ENCODE data around the gene RASL11A.
"Not testable (repeated sequence)": the region's sequence is repeated elsewhere in the genome, so short reads cannot be mapped to it uniquely, and the experiment has no call there.

The RASL11A gene

DNA sequence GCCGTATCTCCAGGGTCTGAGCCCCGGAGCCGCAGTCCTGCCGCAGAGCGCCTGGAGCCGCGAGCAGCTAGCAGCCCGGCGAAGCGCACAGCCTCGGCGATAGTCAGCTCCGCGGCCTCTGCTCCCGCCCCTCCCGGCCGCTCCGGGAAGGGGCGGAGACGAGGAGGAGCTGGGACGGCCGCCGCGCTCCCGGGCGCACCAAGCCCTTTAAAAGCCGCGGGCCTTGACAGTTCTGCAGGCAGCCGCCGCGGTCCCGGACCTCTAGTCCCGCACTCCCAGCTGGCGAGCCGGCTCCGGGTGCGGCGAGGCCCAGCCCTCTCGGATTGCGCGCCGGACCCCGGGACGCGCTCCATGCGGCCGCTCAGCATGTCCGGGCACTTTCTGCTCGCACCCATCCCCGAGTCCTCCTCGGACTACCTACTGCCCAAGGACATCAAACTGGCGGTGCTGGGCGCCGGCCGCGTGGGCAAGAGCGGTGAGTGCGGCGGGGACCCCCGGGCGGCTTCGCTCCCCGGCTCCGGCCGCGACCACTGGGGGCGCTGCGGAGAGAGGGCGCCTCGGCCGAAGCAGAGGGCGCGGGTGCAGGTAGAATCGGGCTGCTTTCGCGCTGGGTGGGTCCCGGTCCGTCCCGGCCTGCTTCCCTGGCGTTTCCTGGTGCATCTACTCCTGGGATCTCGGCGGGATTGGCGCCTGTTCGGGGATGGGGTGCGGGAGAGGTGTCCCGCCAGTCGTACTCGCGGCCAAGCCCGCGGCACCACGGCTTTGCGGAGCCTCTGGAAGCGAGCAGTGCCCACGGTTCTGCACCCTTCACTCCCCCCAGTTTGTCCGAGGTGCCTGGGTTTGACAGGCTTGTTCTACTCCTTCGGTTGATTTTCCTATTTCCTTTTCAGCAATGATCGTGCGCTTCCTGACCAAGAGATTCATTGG, at the start of gene RASL11A:
Gene RASL11A (plus strand): TSS at position 237 of the 927 bp plus-strand sequence. CDS start 115 bp downstream, at position 352.
- peak; percentile 82 for DNase-seq (ENCODE audit: low read depth)
- TF ChIP-seq, protein P1, sequence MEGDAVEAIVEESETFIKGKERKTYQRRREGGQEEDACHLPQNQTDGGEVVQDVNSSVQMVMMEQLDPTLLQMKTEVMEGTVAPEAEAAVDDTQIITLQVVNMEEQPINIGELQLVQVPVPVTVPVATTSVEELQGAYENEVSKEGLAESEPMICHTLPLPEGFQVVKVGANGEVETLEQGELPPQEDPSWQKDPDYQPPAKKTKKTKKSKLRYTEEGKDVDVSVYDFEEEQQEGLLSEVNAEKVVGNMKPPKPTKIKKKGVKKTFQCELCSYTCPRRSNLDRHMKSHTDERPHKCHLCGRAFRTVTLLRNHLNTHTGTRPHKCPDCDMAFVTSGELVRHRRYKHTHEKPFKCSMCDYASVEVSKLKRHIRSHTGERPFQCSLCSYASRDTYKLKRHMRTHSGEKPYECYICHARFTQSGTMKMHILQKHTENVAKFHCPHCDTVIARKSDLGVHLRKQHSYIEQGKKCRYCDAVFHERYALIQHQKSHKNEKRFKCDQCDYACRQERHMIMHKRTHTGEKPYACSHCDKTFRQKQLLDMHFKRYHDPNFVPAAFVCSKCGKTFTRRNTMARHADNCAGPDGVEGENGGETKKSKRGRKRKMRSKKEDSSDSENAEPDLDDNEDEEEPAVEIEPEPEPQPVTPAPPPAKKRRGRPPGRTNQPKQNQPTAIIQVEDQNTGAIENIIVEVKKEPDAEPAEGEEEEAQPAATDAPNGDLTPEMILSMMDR (conservative IDR thresholded peaks at IDR 0.05; ENCODE audit: low read length): peak; percentile 45
- H3K4me3 ChIP-seq (ENCODE audit: low read length): peak within 1 kb of the TSS; percentile 73

DNA sequence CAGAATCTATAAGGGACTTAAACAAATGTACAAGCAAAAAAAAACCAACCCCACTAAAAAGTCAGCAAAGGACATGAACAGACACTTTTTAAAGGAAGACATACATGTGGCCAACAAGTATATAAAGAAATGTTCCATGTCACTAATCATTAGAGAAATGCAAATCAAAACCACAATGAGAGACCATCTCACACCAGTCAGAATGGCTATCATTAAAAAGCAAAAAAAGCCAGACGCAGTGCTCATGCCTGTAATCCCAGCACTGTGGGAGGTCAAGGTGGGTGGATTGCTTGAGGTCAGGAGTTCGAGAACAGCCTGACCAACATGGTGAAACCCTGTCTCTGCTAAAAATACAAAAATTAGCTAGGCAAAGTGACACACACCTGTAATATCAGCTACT, 48.5 kb upstream of the RASL11A start:
- H3K4me3 ChIP-seq (ENCODE audit: low read length); DNase-seq (ENCODE audit: low read depth): not testable (repeated sequence)

DNA sequence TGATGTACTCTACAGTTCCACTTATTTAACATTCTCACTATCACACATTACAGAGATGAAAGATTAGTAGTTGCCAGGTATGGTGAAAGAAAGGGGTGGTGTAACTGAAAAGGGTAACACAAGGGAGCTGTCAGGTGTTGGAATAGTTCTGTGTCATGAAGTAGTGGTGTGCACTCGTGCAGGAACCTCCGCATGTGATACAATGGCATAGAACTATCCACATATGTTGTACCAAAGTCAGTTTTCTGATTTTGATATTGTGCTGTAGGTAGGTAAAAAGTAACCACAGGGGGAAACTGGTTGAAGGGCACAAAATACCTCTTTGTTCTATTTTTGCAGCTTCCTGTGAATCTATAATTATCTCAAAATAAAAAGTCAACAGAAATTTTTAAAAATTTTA, 43.6 kb upstream of the RASL11A start:
- TF ChIP-seq, protein P1 (conservative IDR thresholded peaks at IDR 0.05; ENCODE audit: low read length): no peak
- DNase-seq (ENCODE audit: low read depth): no peak
- no peak overlapping the region for H3K4me3 ChIP-seq (ENCODE audit: low read length)

DNA sequence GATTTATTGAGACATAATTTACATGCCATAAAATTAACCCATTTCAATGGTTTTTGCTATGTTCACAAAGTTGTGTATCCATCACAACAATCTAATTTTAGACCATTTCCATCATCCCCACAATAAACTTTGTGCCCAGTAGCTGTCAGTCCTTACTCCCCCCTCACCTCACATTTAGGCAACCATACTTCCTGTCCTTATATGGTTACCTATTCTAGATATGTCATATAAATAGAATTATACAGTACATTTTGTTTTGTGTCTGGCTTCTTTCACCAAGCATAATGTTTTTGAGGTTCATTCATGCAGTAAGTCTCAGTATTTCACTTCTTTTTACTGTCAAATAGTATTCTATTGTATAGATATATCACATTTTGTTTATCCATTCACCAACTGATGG, 42.5 kb upstream of the RASL11A start:
- TF ChIP-seq, protein P1 (conservative IDR thresholded peaks at IDR 0.05; ENCODE audit: low read length): no peak
- no peak for DNase-seq (ENCODE audit: low read depth)

GRCh38 chr13:27229642-27230041, 41.0 kb upstream of the RASL11A start:
- no peak overlapping the region for H3K4me3 ChIP-seq (ENCODE audit: low read length)
- TF ChIP-seq, protein P1 (conservative IDR thresholded peaks at IDR 0.05; ENCODE audit: low read length): no peak
- DNase-seq (ENCODE audit: low read depth): no peak

More for the DNA sequence above, 42.5 kb upstream of the RASL11A start:
- no peak overlapping the region for H3K4me3 ChIP-seq (ENCODE audit: low read length)

GRCh38 chr13:27233964-27234363, 36.7 kb upstream of the RASL11A start:
- TF ChIP-seq, protein P1 (conservative IDR thresholded peaks at IDR 0.05; ENCODE audit: low read length): no peak
- no peak overlapping the region for H3K4me3 ChIP-seq (ENCODE audit: low read length)
- DNase-seq (ENCODE audit: low read depth): no peak

DNA sequence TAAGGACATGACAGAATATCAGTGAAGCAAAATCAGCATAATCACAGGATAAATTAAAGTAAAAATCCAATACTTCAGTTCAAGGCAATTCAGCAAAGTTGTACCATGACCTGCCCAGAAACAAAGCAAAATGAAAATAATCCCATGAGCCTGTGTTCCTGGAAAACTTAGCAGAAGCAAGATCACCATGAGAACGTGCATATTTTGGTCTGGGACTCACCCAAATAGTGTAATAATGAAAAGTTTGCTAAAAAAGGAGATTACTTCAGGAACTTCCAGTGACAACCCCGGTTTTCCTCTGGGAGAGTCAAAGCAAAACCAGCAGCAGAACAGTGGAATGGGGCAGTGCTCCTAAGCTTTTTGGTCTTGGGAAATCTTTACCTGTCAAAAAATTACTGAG, 34.2 kb upstream of the RASL11A start:
- peak; percentile 25 for DNase-seq (ENCODE audit: low read depth)
- H3K4me3 ChIP-seq (ENCODE audit: low read length): no peak overlapping the region
- TF ChIP-seq, protein P1 (conservative IDR thresholded peaks at IDR 0.05; ENCODE audit: low read length): no peak

Data from AG10803 (cell line).